ENCODE results near the gene ZNF804B.

Gene ZNF804B

GRCh38 chr7:88965371-88965770 lies 205.9 kb downstream of the ZNF804B start:
- H3K36me3 ChIP-seq (ENCODE audit: control insufficient read depth in 2 of 2, insufficient read depth in 2 of 2, low read length in 2 of 2): no peaks in the 10 kb centered on the region
- H3K4me3 ChIP-seq (ENCODE audit: low read length in 2 of 2): no peak overlapping the region
- no peak overlapping the region for H3K27ac ChIP-seq (ENCODE audit: low read length)
- no peak overlapping the region for H3K9ac ChIP-seq (ENCODE audit: low read length in 2 of 2)
- no peaks in the 10 kb centered on the region for H3K9me3 ChIP-seq (ENCODE audit: control insufficient read depth in 2 of 2, low read length in 2 of 2)
- H3K27me3 ChIP-seq (ENCODE audit: control insufficient read depth in 1 of 2, insufficient read depth in 2 of 2, low read length in 2 of 2): no peaks in the 10 kb centered on the region
- H3K4me1 ChIP-seq (ENCODE audit: control insufficient read depth, insufficient read depth, low read length): no peaks in the 10 kb centered on the region

- Histone ChIP-seq H3K9ac (ENCODE audit: low read length in 2 of 2) (no peak overlapping the region), H3K4me3 (ENCODE audit: low read length in 2 of 2) (no peak overlapping the region), H3K27me3 (ENCODE audit: control insufficient read depth in 1 of 2, insufficient read depth in 2 of 2, low read length in 2 of 2) (no peaks in the 10 kb centered on the region), H3K36me3 (ENCODE audit: control insufficient read depth in 2 of 2, insufficient read depth in 2 of 2, low read length in 2 of 2) (no peaks in the 10 kb centered on the region), H3K9me3 (ENCODE audit: control insufficient read depth in 2 of 2, low read length in 2 of 2) (no peaks in the 10 kb centered on the region), H3K4me1 (ENCODE audit: control insufficient read depth, insufficient read depth, low read length) (no peaks in the 10 kb centered on the region), H3K27ac (ENCODE audit: low read length) (no peak overlapping the region)
These were observed 207.9 kb downstream of the ZNF804B start for GRCh38 chr7:88967432-88967831.

DNA sequence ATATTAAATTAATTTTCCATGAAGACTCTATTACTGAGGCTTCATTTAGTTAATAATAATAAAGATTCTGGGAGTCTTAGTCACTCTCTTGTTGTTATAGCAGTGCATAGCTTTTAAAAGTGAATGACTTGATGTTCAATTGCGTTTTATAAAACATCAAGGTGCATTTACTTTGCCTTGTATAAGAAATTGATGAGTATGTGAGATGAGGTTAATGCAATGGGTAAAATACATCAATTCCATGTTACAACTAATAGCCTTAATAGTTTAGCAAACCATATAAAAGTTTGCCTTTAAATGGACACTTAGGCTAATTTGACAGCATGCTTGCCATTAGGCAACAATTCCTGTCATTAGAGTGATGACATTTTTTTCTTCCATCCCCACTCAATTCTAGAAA lies 209.7 kb downstream of the ZNF804B start:
- H3K9ac ChIP-seq (ENCODE audit: low read length in 2 of 2): no peak overlapping the region
- no peaks in the 10 kb centered on the region for H3K36me3 ChIP-seq (ENCODE audit: control insufficient read depth in 2 of 2, insufficient read depth in 2 of 2, low read length in 2 of 2)
- no peak overlapping the region for H3K4me3 ChIP-seq (ENCODE audit: low read length in 2 of 2)
- no peaks in the 10 kb centered on the region for H3K4me1 ChIP-seq (ENCODE audit: control insufficient read depth, insufficient read depth, low read length)
- no peak overlapping the region for H3K27ac ChIP-seq (ENCODE audit: low read length)
- H3K27me3 ChIP-seq (ENCODE audit: control insufficient read depth in 1 of 2, insufficient read depth in 2 of 2, low read length in 2 of 2): no peaks in the 10 kb centered on the region
- no peaks in the 10 kb centered on the region for H3K9me3 ChIP-seq (ENCODE audit: control insufficient read depth in 2 of 2, low read length in 2 of 2)

GRCh38 chr7:88985295-88985694 lies 225.8 kb downstream of the ZNF804B start:
- H3K9me3 ChIP-seq (ENCODE audit: control insufficient read depth in 2 of 2, low read length in 2 of 2): no peaks in the 10 kb centered on the region
- H3K9ac ChIP-seq (ENCODE audit: low read length in 2 of 2): no peak overlapping the region
- no peaks in the 10 kb centered on the region for H3K36me3 ChIP-seq (ENCODE audit: control insufficient read depth in 2 of 2, insufficient read depth in 2 of 2, low read length in 2 of 2)
- H3K4me1 ChIP-seq (ENCODE audit: control insufficient read depth, insufficient read depth, low read length): no peaks in the 10 kb centered on the region
- H3K4me3 ChIP-seq (ENCODE audit: low read length in 2 of 2): no peak overlapping the region
- H3K27me3 ChIP-seq (ENCODE audit: control insufficient read depth in 1 of 2, insufficient read depth in 2 of 2, low read length in 2 of 2): no peaks in the 10 kb centered on the region
- H3K27ac ChIP-seq (ENCODE audit: low read length): no peak overlapping the region

DNA sequence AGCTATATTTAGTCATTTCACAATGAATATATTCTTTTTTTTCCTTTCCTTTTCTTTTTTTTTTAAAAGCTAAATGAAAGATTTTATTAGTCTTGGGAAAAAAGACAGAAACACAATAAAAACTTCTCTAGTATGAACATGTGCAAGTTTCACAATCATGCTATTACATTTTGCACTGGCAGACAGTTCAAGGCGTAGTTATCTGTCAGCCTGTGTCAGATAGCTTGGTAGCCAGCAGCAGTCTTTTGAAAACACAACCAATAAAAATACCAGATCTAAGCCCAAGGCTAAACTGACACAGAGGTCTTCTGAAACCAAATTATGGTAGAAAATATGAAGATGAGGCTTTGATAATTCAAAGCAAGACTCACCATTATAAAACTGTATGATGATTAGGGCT lies 241.8 kb downstream of the ZNF804B start:
- H3K9ac ChIP-seq (ENCODE audit: low read length in 2 of 2): no peak overlapping the region
- H3K9me3 ChIP-seq (ENCODE audit: control insufficient read depth in 2 of 2, low read length in 2 of 2): no peaks in the 10 kb centered on the region
- no peaks in the 10 kb centered on the region for H3K36me3 ChIP-seq (ENCODE audit: control insufficient read depth in 2 of 2, insufficient read depth in 2 of 2, low read length in 2 of 2)
- no peaks in the 10 kb centered on the region for H3K27me3 ChIP-seq (ENCODE audit: control insufficient read depth in 1 of 2, insufficient read depth in 2 of 2, low read length in 2 of 2)
- no peaks in the 10 kb centered on the region for H3K4me1 ChIP-seq (ENCODE audit: control insufficient read depth, insufficient read depth, low read length)
- no peak overlapping the region for H3K27ac ChIP-seq (ENCODE audit: low read length)
- H3K4me3 ChIP-seq (ENCODE audit: low read length in 2 of 2): no peak overlapping the region

- Histone ChIP-seq H3K4me3 (ENCODE audit: low read length in 2 of 2) (peak overlapping the region; percentile 59 to 61), H3K27ac (ENCODE audit: low read length) (no peak overlapping the region), H3K27me3 (ENCODE audit: control insufficient read depth in 1 of 2, insufficient read depth in 2 of 2, low read length in 2 of 2) (no peaks in the 10 kb centered on the region)
These were observed 243.8 kb downstream of the ZNF804B start for GRCh38 chr7:89002981-89003956.

GRCh38 chr7:89012016-89012415 lies 252.5 kb downstream of the ZNF804B start:
- H3K36me3 ChIP-seq (ENCODE audit: control insufficient read depth in 2 of 2, insufficient read depth in 2 of 2, low read length in 2 of 2): no peaks in the 10 kb centered on the region
- no peaks in the 10 kb centered on the region for H3K9me3 ChIP-seq (ENCODE audit: control insufficient read depth in 2 of 2, low read length in 2 of 2)
- no peaks in the 10 kb centered on the region for H3K27me3 ChIP-seq (ENCODE audit: control insufficient read depth in 1 of 2, insufficient read depth in 2 of 2, low read length in 2 of 2)
- H3K27ac ChIP-seq (ENCODE audit: low read length): no peak overlapping the region
- H3K4me3 ChIP-seq (ENCODE audit: low read length in 2 of 2): no peak overlapping the region
- H3K9ac ChIP-seq (ENCODE audit: low read length in 2 of 2): no peak overlapping the region
- H3K4me1 ChIP-seq (ENCODE audit: control insufficient read depth, insufficient read depth, low read length): no peaks in the 10 kb centered on the region

More at GRCh38 chr7:89002981-89003956, 243.8 kb downstream of the ZNF804B start:
- no peaks in the 10 kb centered on the region for H3K9me3 ChIP-seq (ENCODE audit: control insufficient read depth in 2 of 2, low read length in 2 of 2)
- peak overlapping the region; percentile 34 to 37 for H3K9ac ChIP-seq (ENCODE audit: low read length in 2 of 2)
- H3K4me1 ChIP-seq (ENCODE audit: control insufficient read depth, insufficient read depth, low read length): no peaks in the 10 kb centered on the region
- no peaks in the 10 kb centered on the region for H3K36me3 ChIP-seq (ENCODE audit: control insufficient read depth in 2 of 2, insufficient read depth in 2 of 2, low read length in 2 of 2)

GRCh38 chr7:89017695-89018094 lies 258.2 kb downstream of the ZNF804B start:
- H3K4me1 ChIP-seq (ENCODE audit: control insufficient read depth, insufficient read depth, low read length): no peaks in the 10 kb centered on the region
- H3K27me3 ChIP-seq (ENCODE audit: control insufficient read depth in 1 of 2, insufficient read depth in 2 of 2, low read length in 2 of 2): no peaks in the 10 kb centered on the region
- H3K9me3 ChIP-seq (ENCODE audit: control insufficient read depth in 2 of 2, low read length in 2 of 2): no peaks in the 10 kb centered on the region
- no peak overlapping the region for H3K27ac ChIP-seq (ENCODE audit: low read length)
- H3K36me3 ChIP-seq (ENCODE audit: control insufficient read depth in 2 of 2, insufficient read depth in 2 of 2, low read length in 2 of 2): no peaks in the 10 kb centered on the region
- no peak overlapping the region for H3K4me3 ChIP-seq (ENCODE audit: low read length in 2 of 2)
- H3K9ac ChIP-seq (ENCODE audit: low read length in 2 of 2): no peak overlapping the region

- Histone ChIP-seq H3K4me3 (ENCODE audit: low read length in 2 of 2) (no peak overlapping the region), H3K4me1 (ENCODE audit: control insufficient read depth, insufficient read depth, low read length) (no peaks in the 10 kb centered on the region), H3K9me3 (ENCODE audit: control insufficient read depth in 2 of 2, low read length in 2 of 2) (no peaks in the 10 kb centered on the region), H3K36me3 (ENCODE audit: control insufficient read depth in 2 of 2, insufficient read depth in 2 of 2, low read length in 2 of 2) (no peaks in the 10 kb centered on the region), H3K27ac (ENCODE audit: low read length) (no peak overlapping the region), H3K9ac (ENCODE audit: low read length in 2 of 2) (no peak overlapping the region), H3K27me3 (ENCODE audit: control insufficient read depth in 1 of 2, insufficient read depth in 2 of 2, low read length in 2 of 2) (no peaks in the 10 kb centered on the region)
These were observed 262.2 kb downstream of the ZNF804B start for GRCh38 chr7:89021741-89022140.

- Histone ChIP-seq H3K9me3 (ENCODE audit: control insufficient read depth in 2 of 2, low read length in 2 of 2) (no peaks in the 10 kb centered on the region), H3K27ac (ENCODE audit: low read length) (no peak overlapping the region), H3K36me3 (ENCODE audit: control insufficient read depth in 2 of 2, insufficient read depth in 2 of 2, low read length in 2 of 2) (no peaks in the 10 kb centered on the region), H3K4me1 (ENCODE audit: control insufficient read depth, insufficient read depth, low read length) (no peaks in the 10 kb centered on the region), H3K27me3 (ENCODE audit: control insufficient read depth in 1 of 2, insufficient read depth in 2 of 2, low read length in 2 of 2) (no peaks in the 10 kb centered on the region), H3K9ac (ENCODE audit: low read length in 2 of 2) (no peak overlapping the region), H3K4me3 (ENCODE audit: low read length in 2 of 2) (no peak overlapping the region)
These were observed 263.7 kb downstream of the ZNF804B start for GRCh38 chr7:89023206-89023605.

DNA sequence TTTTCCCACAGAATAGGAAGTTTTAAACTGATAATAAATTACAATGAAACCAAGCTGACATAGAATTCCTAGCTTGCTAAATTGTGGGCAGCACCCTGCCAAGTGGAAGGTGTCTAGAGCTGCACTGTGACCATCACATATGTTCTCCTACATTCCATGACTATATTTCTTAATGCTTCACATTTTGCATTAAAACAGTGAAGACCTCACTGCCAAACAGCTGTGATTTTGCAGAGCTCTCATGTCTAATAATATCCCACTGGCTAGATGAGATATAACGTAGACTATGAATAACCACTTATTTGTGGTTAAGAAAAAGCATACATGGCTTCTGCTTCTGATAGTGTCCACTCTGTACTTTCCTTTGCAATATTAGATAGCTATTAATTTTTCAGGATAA lies 264.4 kb downstream of the ZNF804B start:
- Histone ChIP-seq H3K9me3 (ENCODE audit: control insufficient read depth in 2 of 2, low read length in 2 of 2) (no peaks in the 10 kb centered on the region), H3K9ac (ENCODE audit: low read length in 2 of 2) (no peak overlapping the region), H3K27me3 (ENCODE audit: control insufficient read depth in 1 of 2, insufficient read depth in 2 of 2, low read length in 2 of 2) (no peaks in the 10 kb centered on the region), H3K4me3 (ENCODE audit: low read length in 2 of 2) (no peak overlapping the region), H3K27ac (ENCODE audit: low read length) (no peak overlapping the region), H3K4me1 (ENCODE audit: control insufficient read depth, insufficient read depth, low read length) (no peaks in the 10 kb centered on the region), H3K36me3 (ENCODE audit: control insufficient read depth in 2 of 2, insufficient read depth in 2 of 2, low read length in 2 of 2) (no peaks in the 10 kb centered on the region)

Data from stomach smooth muscle (tissue), 2 donors.